Embryonic facial prominence (tissue), 1 donor: ENCODE results near the gene SUPV3L1.
"Not testable (repeated sequence)": the region's sequence is repeated elsewhere in the genome, so short reads cannot be mapped to it uniquely, and the experiment has no call there.

Experiments used
- DNase-seq: peaks from one replicate; pipeline ENCODE4 v3.0.0-alpha.2; 2016; ENCODE audit errors: extremely low spot score

The SUPV3L1 gene

GRCh38 chr10:69230128-69230527 lies 50.1 kb downstream of the SUPV3L1 start:
- DNase-seq, result no peak

GRCh38 chr10:69232252-69232651 lies 52.2 kb downstream of the SUPV3L1 start:
- DNase-seq, result no peak

- no peak for DNase-seq
Measured at GRCh38 chr10:69232736-69233480, 52.9 kb downstream of the SUPV3L1 start.

GRCh38 chr10:69234447-69234846 lies 54.4 kb downstream of the SUPV3L1 start:
- no peak for DNase-seq

- DNase-seq, result peak; percentile 54
Measured at GRCh38 chr10:69237528-69238159, 57.6 kb downstream of the SUPV3L1 start.

- no peak for DNase-seq
Measured at GRCh38 chr10:69239136-69239535, 59.1 kb downstream of the SUPV3L1 start.

- DNase-seq, result no peak
Measured at GRCh38 chr10:69239816-69240434, 59.9 kb downstream of the SUPV3L1 start.

GRCh38 chr10:69240455-69240854 lies 60.4 kb downstream of the SUPV3L1 start:
- no peak for DNase-seq

- DNase-seq, result no peak
Measured at GRCh38 chr10:69241575-69241974, 61.5 kb downstream of the SUPV3L1 start.

- DNase-seq, result no peak
Measured at GRCh38 chr10:69242040-69242851, 62.2 kb downstream of the SUPV3L1 start.

- DNase-seq, result no peak
Measured at GRCh38 chr10:69242852-69243212, 62.8 kb downstream of the SUPV3L1 start.

- no peak for DNase-seq
Measured at GRCh38 chr10:69243817-69244216, 63.8 kb downstream of the SUPV3L1 start.

- no peak for DNase-seq
Measured at GRCh38 chr10:69246036-69246435, 66.0 kb downstream of the SUPV3L1 start.

- no peak for DNase-seq
Measured at GRCh38 chr10:69246581-69247312, 66.7 kb downstream of the SUPV3L1 start.

GRCh38 chr10:69247313-69247710 lies 67.3 kb downstream of the SUPV3L1 start:
- no peak for DNase-seq

- no peak for DNase-seq
Measured at GRCh38 chr10:69248117-69248730, 68.2 kb downstream of the SUPV3L1 start.

GRCh38 chr10:69250041-69250440 lies 70.0 kb downstream of the SUPV3L1 start:
- DNase-seq, result no peak

- DNase-seq, result not testable (repeated sequence)
Measured at GRCh38 chr10:69251417-69251816, 71.4 kb downstream of the SUPV3L1 start.

GRCh38 chr10:69253171-69253570 lies 73.1 kb downstream of the SUPV3L1 start:
- DNase-seq, result no peak

- DNase-seq, result no peak
Measured at GRCh38 chr10:69254877-69255276, 74.8 kb downstream of the SUPV3L1 start.
